GM12891 (cell line): ENCODE data around the gene VPS16.

Source experiments
- POLR2A ChIP-seq: IDR thresholded peaks from 2 replicates; pipeline ENCODE4 v1.6.1; 2011; ENCODE audit warnings: low read depth, low read length, control low read depth
- POLR2AphosphoS5 ChIP-seq: IDR thresholded peaks from 2 replicates; pipeline ENCODE4 v1.6.1; 2011; ENCODE audit warnings: low read depth, low read length, control low read depth
- SPI1 ChIP-seq: IDR thresholded peaks from 2 replicates; pipeline ENCODE4 v1.6.1; 2011; ENCODE audit warnings: low read depth, low read length, control low read depth

- TF ChIP-seq SPI1 (no peak), POLR2AphosphoS5 (no peak), POLR2A (no peak)
These were observed 63.1 kb downstream of the VPS16 start for GRCh38 chr20:2903686-2904085.
